AG04449 (cell line): ENCODE data around the gene MARK2.

ENCODE experiments used
- CTCF ChIA-PET: fragments of 350-600 bp; formaldehyde crosslinking; extraction: SDS; loops from one replicate; lab custom pipeline; 2021; ENCODE audit warnings: antibody characterized with exemption; lab: Yijun Ruan, JAX
- POLR2A ChIA-PET: fragments of 400-600, 350-600 bp; formaldehyde crosslinking; extraction: SDS; loops from one replicate; lab custom pipeline; 2020; ENCODE audit warnings: antibody characterized with exemption, inconsistent platforms; lab: Yijun Ruan, JAX
- DNase-seq: peaks from one replicate; pipeline ENCODE4 v3.0.0-alpha.2; 2010; ENCODE audit warnings: low read depth, low spot score
- H3K4me3 ChIP-seq: 2 replicates; pipeline ENCODE4 v1.5.1; 2011; ENCODE audit warnings: low read depth, mild to moderate bottlenecking, control low read depth, low read length
- CTCF ChIP-seq: IDR thresholded peaks from one replicate; pipeline ENCODE4 v1.5.1; 2011; ENCODE audit warnings: mild to moderate bottlenecking, moderate library complexity, low read length, control low read depth, inconsistent platforms; ENCODE audit not compliant: insufficient read depth; ENCODE audit errors: missing control alignments

MARK2 gene

GRCh38 chr11:63838678-63839507, at the start of gene MARK2:
Gene MARK2, plus strand, starts transcription at chr11:63839110. Its CDS starts 397 bp downstream, at chr11:63839507.
- TF ChIP-seq CTCF, result no peak
- peak within 1 kb of the TSS; percentile 78 for H3K4me3 ChIP-seq
- peak; percentile 79 for DNase-seq
- CTCF ChIA-PET, result interaction anchor here (0.5 to 21.2 kb wide), 34 partner anchors 9 to 466 kb away, joined by 3 to 639 read pairs (median 10); partner anchors contain the start of genes NAA40, RCOR2 and ZFTA
- POLR2A ChIA-PET, result interaction anchor here (0.7 to 0.9 kb wide), 3 partner anchors 10 to 78 kb away, joined by 3 to 4 read pairs (median 4); partner anchors contain the start of gene RCOR2

DNA sequence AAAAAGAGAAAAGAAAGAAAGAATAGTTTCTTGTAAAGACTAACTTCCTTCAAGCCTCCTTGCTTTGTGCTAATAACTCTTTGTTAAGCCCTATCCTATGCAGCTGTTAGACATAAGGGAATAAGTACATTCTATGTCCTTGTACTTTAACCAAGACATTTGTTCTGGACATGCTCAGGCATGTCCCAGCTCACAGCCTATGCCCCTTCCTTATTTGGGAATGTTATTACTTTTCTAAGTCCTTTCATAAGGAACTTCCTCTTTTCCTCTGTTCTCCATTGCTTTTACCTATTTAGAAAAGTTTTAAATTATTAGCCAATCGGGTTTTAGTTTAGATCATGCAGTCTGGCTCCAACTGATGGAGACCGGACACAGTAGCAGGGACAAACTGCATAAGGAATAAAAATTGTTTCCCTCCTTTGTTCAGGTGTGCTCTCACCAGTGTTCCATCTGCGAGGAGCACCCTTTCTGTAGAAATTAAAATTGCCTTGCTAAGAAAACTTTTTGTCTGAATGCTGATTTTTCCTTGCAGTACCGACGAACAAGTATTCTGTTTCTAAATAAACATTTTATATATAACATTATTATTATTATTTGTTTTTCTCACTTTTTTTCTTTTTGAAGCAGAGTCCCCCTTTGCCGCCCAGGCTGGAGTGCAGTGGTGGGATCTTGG, 47.3 kb upstream of the MARK2 start:
- ChIA-PET POLR2A (no interaction called here), CTCF (no interaction called here)
- TF ChIP-seq CTCF, result no peak
- no peak for DNase-seq
- H3K4me3 ChIP-seq, result no peak overlapping the region

GRCh38 chr11:63793161-63793560, 45.7 kb upstream of the MARK2 start:
- H3K4me3 ChIP-seq, result no peak overlapping the region
- CTCF ChIA-PET, result interaction anchor here (1.3 to 1.5 kb wide), 2 partner anchors 11 to 14 kb away, joined by 3 to 4 read pairs; no protein-coding TSS in a partner anchor
- no peak for DNase-seq
- no peak for TF ChIP-seq CTCF
- POLR2A ChIA-PET, result no interaction called here

DNA sequence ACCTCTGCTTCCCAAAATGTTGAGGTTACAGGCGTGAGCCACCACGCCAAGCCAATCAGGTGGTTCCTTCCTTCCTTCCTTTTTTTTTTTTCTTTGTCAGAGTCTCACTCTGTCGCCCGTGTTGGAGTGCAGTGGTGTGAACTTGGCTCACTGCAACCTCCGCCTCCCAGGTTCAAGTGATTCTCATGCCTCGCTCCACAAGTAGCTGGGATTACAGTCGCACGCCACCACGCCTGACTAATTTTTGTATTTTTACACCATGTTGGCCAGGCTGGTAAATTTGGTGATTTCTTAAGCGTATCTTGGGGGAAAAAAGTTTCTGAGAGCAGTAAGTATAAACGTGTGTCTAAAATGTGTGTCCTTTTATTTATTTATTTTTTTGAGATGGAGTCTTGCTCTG, 43.8 kb upstream of the MARK2 start:
- DNase-seq, result no peak
- TF ChIP-seq CTCF, result no peak
- H3K4me3 ChIP-seq, result no peak overlapping the region
- ChIA-PET POLR2A (no interaction called here), CTCF (no interaction called here)

- CTCF ChIA-PET, result no interaction called here
- TF ChIP-seq CTCF, result no peak
- POLR2A ChIA-PET, result no interaction called here
- no peak for DNase-seq
- no peak overlapping the region for H3K4me3 ChIP-seq
Observed at GRCh38 chr11:63800921-63801320, 38.0 kb upstream of the MARK2 start.
